NCI-H446 treated with DMSO at 0.1 percent for 48 hours (cell line): ENCODE measurements around the gene SGMS1.

Experiments used
- DNase-seq: peaks from one replicate; lab custom pipeline; 2025; lab: John Stamatoyannopoulos, UW

The SGMS1 gene

GRCh38 chr10:50610368-50610767 is 13.4 kb downstream of the SGMS1 start:
- no peak for DNase-seq

GRCh38 chr10:50607356-50607925 is 16.3 kb downstream of the SGMS1 start:
- no peak for DNase-seq

- DNase-seq, result no peak
Measured at GRCh38 chr10:50605951-50606270, 17.8 kb downstream of the SGMS1 start.

GRCh38 chr10:50605269-50605950 is 18.3 kb downstream of the SGMS1 start:
- DNase-seq, result peak; percentile 74

DNA sequence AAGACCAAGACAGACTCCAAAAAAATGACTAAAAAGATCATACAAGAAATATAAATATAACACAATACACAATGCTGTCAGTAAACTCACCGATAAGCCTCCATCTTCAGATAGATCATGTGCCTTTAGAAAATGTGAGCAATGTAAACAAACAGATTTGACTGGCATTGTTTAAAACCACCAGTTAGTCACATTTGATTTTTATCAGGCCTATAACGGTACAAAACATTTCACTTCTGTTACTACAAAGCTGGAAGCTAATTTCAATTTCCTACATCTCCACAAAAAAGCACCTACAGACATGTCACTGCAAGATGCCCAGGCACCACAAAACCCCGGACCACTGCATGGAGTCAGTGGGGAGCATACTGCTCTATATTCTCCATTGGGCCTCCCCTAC is 18.9 kb downstream of the SGMS1 start:
- no peak for DNase-seq

GRCh38 chr10:50604049-50604640 is 19.6 kb downstream of the SGMS1 start:
- DNase-seq, result no peak

DNA sequence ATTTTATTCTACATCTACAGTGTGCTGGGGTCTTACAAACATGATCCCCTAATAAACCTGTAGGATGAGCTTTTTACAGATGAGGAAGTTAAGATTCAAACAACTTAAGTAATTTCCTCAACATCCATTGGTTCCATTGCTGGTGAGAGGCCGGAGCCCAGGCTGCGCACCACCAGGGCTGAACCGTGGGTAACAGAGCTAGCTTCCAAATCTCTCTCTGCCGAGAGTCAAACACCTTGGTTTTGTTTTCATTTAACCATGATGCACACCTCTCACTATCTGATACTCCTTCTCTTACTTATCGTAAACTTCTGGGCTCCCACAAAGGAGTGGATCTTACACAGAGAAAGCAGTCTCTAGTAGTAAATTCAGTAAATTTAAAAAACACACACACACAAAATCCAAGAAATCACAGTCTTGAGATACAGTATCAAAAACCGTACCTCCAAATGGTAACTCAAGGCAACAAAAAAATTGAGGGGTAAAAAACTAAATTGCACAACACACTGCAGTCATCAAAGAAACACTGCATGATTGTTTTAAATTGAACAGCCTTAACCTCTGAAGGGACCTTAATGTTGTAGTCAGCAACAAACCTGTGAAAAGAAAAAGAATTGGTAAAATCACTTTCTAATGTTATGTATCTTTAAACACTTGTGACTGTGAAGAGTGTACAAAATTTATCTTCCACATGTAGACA is 20.5 kb downstream of the SGMS1 start:
- no peak for DNase-seq

DNA sequence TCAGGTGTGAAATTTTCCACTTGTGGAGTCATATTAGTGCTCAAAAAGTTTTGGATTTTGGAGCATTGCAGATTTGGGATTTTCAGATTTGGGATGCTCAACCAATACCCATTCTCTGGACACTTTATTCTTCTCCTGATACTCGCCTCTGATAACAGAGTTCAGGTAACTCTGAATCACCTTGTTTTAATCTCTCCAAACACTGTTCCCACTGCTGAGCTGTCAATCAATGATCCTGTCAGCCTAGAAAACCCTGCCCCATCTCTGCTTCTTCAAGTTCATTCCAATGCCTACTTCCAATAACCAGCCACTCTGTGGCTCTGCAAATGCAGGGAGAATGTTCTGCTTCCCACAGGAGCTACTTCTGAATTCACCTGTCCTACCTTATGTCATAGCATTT is 21.8 kb downstream of the SGMS1 start:
- DNase-seq, result no peak

GRCh38 chr10:50600831-50601477 is 22.8 kb downstream of the SGMS1 start:
- DNase-seq, result no peak

DNA sequence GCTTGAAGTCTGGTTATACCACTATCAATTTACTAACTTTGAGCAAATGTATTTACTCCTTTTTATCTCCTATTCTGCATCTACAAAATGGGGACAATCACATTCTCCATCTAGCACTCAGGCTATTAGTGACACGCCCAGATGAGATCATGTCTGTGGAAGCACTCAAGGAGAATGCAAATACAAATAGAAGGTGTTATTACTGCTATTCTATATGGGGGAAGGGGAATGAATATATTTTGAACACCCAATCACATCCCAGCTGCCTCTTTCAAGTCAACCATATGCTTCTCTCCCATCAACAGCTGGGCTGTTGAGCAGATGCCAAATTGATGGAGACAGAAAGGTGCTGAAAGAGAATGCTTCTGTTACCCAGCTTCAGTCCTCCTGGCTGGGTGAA is 23.5 kb downstream of the SGMS1 start:
- no peak for DNase-seq

DNA sequence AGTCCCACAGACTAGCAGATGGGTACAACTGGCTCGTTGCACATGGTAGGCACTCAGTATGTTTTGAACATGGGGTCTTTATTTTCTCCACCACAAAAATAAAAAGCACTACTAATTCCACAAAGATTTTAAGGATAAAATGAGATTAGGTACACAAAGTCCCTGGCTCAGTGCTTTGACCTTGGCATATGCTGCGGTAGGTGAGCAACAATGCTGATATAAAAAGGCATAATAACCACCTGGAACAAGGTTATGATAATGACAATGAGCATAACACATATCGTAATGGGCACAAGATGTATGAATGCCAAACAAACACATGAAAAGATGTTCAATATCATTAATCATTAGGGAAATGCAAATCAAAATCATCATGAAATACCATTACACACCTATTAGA is 26.9 kb downstream of the SGMS1 start:
- no peak for DNase-seq

DNA sequence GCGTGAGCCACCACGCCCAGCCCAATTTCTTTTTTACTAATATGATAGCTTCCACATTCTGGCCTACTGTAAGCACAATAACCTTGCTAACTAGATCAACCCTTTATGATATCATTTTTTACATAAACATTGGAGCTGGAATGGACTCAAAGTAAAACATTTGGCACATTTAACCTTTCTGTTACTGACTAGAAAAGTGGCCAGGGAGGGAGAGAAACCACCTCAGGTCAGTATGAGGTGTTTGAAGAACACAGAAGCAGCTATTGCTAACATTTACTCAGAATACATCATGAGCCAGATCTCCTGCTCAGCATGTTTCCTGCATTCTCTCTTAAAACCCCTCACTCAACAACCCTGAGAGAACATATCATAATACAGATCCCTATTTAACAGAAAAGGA is 27.3 kb downstream of the SGMS1 start:
- DNase-seq, result no peak

DNA sequence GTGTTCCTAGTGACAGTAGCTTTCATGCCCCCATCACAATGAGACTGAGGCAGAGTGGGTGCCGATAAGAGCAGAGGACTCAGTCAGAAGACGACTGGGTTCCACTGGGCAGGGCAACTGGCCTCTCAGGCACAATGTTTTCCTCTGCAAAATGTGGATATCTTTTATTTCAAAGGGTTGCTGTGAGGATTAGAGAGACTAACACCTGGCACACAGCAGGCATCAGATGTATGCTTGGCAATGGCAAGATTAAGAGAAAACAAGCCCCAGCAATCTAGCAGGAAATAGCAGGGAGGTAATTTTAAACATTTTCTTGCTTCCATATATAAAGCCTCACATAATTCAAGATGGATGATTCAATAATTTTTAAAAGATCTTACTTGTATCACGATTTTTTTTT is 28.0 kb downstream of the SGMS1 start:
- DNase-seq, result no peak

- DNase-seq, result peak; percentile 22
Measured at GRCh38 chr10:50593523-50594376, 30.0 kb downstream of the SGMS1 start.

- DNase-seq, result no peak
Measured at GRCh38 chr10:50592961-50593418, 30.8 kb downstream of the SGMS1 start.

DNA sequence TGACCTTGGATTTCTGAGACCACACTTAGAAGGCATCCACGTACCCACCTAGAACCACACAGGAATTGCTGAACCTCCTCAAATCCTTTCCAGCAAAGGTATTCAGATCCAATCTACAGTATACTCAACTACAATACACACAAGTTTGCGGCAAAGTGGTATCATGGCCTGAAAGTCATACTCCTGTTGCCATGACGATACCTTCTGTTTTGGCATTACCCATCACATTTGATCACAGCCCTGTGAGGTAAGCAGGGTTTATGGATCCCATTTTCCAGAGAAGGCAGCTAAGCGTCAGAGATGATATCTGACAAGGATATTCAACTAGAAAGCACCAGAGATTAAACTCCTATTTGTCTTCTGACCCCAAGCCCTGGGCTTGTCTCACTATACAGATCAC is 32.8 kb downstream of the SGMS1 start:
- no peak for DNase-seq

DNA sequence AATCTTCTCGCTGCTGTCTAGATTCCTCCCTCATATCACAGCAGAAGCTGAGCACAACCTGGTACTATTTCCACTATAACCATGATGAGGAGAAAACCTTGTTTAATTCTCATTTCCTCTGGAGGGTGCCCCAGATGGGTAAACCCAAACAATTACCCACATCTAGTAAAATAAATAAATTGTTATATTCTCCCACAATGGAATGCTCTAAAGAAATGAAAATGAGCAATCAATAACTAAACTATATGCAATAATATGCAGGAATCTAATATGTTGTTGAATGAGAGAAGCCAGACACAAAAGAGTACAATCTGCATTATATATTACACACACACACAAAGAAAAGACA is 37.0 kb downstream of the SGMS1 start:
- DNase-seq, result no peak

- no peak for DNase-seq
Measured at GRCh38 chr10:50585921-50586739, 37.6 kb downstream of the SGMS1 start.

DNA sequence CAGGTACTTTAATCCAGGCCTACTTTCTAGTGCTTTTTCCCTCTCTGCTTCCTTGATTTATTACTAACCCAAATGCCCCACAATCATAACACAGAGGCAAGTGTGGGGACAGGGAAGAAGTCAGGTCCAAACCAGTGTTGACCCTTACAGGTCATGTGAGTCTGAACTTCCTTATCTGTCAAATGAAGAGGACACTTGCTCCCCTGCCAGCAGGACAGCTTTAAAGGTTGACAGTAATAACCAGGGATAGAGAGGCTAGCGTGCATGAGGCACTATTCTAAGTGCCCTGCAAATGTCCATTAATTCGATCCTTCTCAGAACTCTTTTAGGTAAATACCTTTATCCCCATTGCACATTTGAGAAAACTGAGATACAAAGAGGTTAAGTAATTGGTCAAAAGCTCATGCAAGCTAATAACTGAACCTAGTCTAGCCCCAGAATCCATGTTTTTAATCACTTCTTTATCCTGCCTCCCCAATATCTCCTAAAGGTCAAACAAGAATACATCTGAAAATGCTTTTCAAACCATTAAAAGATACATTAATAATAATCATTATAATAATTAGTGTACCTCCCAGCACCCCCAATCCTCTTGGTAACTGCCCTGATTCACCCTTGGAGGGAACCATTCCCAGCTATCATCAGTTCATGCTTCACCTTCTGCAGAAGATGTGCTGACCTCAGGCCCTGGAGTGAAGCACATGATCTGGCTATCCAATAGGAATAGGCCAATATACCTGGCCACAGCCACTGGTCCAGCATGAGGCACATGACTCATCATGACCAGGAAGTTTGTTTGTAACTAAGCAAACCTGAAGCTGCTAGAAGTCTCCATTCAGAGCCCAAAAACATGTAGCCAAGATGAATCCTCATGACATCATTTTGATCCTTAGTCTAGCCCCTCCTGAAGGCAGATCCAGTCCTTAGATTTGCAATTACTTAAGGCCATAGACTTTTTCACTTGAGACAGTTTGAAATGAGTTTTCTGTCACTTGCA is 40.7 kb downstream of the SGMS1 start:
- DNase-seq, result no peak

DNA sequence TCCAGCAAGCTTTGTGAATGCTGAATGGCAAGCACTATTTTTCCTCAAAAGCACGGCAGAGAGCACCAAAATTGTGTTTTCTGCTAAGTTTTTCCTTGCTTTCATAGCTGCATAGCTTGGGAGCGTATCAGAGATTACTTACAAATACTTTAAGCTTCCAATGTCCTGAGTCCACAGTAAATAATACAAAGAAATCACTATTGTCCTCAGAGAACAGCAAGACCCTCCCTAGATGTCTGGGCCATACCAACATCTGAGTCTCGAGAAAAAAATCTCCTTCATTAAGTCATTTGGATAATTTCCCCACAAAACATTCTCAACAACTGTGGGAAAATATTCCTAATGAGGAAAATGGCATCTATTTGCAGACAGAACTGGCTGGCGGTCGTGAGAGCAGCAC is 41.7 kb downstream of the SGMS1 start:
- no peak for DNase-seq
